Measurements from ENCODE around the gene CACNA2D3.

DNA sequence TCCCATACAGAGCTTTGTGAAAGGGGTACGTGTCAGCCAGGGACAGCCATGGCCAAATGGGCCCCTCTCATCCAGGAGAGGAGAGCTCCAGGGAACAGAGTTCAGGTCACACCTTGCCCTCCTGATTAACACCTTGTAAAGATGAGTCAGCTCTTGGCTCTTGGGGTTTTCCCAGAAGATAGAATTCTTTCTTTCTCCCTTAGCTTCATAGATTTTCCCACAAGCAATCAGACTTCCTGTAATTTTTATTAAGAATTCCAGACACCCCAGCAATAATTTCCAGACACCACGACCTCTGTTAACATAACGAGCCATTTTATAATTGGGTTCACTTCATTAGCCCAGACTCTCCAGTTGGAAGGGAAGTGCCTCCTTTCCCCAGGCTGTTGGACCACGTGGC, 719.1 kb downstream of the CACNA2D3 start:
- TF ChIP-seq, protein P1, sequence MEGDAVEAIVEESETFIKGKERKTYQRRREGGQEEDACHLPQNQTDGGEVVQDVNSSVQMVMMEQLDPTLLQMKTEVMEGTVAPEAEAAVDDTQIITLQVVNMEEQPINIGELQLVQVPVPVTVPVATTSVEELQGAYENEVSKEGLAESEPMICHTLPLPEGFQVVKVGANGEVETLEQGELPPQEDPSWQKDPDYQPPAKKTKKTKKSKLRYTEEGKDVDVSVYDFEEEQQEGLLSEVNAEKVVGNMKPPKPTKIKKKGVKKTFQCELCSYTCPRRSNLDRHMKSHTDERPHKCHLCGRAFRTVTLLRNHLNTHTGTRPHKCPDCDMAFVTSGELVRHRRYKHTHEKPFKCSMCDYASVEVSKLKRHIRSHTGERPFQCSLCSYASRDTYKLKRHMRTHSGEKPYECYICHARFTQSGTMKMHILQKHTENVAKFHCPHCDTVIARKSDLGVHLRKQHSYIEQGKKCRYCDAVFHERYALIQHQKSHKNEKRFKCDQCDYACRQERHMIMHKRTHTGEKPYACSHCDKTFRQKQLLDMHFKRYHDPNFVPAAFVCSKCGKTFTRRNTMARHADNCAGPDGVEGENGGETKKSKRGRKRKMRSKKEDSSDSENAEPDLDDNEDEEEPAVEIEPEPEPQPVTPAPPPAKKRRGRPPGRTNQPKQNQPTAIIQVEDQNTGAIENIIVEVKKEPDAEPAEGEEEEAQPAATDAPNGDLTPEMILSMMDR (IDR thresholded peaks at IDR 0.05; ENCODE audit: insufficient read depth, low read depth, low read length): no peak
- TF ChIP-seq EZH2 (IDR thresholded peaks at IDR 0.05; ENCODE audit: insufficient read depth, low read length): no peak
